Skin of body (tissue), 2 donors: ENCODE data around the gene MIPEP. TPM values are rescaled to one million over a fixed set of nuclear protein-coding genes. Genes with fewer than 3 reads are reported as not detected.
"Not testable (repeated sequence)": the region's sequence is repeated elsewhere in the genome, so short reads cannot be mapped to it uniquely, and the experiment has no call there.

ENCODE experiments used
- DNase-seq: peaks from one replicate; lab custom pipeline; 2025; lab: John Stamatoyannopoulos, UW
- total RNA-seq: library from RNA; depleted of rRNA; stranded (reverse); fragments of >200 nt; gene quantifications from one replicate; pipeline ENCODE4 v1.2.3, GENCODE V29; 2014

MIPEP gene
- 23.9 TPM for total RNA-seq

DNA sequence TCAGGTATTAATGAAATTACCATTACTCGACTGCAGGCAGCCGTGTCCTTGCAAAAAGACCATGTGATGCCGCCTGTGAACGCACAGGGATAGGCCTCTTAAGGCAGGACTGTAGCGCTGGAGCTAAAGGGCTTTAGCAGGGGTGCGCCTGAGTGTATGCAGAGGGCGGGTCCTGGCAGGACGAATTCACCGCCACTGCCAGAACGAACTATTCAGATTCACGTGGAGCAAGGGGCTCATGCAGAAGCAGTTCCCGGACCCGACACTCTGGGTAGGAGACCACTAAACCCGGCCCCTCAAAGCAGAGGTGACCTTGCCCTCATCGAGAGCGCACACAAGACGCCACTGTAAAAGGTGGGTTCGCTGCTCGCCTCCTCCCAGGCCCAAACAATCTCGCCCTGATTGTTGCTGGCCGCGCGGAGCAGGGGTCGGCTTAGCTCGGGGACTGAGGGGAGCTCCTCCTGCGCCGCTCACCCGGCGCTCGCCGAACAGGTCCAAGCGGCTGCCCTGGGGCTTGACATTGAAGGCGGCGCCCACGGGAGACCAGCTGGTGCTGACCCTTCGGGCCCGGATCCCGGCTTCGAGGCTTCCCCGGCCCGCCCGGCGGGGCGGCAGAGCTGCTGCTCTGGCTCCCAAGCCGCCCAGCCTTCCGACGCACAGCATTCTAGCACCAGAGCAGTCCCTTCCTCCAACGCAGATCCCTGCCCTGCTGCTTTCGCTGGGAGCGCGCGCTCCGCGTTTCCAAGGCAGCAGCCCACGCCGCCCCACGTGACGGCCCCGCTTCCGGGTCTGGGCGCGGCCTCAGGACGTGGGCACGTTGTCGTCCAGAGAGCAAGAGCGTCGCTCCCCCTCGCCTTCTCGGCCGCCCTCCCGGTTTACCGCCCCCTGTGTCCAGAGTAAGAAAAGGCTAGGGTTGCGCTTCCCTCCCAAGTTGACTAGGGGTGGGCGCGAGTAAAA is at the start of gene MIPEP:
TSS of gene MIPEP (minus strand) at position 743 of the 957 bp plus-strand sequence. CDS start at position 663, 80 bp downstream.
- DNase-seq = peak; percentile 94

DNA sequence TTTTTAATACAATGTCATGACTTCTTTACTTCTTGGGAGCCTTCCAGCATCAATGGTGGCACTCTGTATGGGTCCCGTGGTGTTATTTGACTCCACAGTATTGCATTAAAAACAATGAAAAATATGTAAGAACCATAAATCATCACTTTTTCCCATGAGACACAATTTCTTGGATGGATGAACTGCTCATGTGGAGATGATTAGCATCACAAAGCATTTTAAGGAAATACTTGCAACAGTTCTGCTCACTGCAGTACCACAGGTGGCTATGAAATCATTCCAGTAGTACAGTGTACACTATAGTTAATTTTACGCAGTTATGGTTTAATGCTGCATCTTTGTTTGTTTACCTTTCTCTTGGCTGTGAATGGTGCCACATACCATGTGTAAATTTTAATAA is 45.3 kb upstream of the MIPEP start:
- peak; percentile 56 for DNase-seq

DNA sequence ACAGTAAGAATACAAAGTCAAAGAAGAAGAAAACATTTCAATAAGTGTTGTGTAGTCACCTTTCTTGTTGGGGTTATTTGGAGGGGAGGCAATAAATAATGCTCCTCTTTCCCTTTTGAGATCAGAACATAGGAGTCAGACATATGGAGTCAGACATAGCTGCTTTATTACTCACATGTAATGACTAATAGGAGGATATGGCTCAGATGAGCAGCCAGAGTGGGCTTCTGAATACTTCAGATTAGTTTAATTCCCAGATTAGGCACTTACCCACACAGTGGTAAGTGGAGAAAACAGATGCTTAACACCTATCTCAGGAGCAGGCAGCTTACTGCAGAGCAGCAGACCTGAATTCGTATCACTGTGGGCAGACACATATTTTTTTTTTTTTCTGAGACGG is 39.8 kb upstream of the MIPEP start:
- no peak for DNase-seq

DNA sequence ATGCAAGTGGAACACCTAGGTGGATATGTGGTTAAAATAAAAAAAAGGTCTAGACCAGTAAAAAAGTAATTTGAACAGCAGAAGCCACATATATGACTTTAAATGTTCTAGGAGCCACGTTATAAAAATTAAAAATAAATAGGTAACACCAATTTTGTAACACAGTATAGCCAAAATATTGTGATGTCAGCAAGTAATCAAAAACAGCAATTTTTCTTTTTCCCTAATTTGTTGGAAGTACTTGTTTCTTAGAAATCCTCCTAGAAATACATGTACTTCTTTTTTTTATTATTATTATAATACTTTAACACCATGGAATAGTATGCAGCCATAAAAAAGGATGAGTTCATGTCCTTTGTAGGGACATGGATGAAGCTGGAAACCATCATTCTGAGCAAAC is 33.8 kb upstream of the MIPEP start:
- no peak for DNase-seq

DNA sequence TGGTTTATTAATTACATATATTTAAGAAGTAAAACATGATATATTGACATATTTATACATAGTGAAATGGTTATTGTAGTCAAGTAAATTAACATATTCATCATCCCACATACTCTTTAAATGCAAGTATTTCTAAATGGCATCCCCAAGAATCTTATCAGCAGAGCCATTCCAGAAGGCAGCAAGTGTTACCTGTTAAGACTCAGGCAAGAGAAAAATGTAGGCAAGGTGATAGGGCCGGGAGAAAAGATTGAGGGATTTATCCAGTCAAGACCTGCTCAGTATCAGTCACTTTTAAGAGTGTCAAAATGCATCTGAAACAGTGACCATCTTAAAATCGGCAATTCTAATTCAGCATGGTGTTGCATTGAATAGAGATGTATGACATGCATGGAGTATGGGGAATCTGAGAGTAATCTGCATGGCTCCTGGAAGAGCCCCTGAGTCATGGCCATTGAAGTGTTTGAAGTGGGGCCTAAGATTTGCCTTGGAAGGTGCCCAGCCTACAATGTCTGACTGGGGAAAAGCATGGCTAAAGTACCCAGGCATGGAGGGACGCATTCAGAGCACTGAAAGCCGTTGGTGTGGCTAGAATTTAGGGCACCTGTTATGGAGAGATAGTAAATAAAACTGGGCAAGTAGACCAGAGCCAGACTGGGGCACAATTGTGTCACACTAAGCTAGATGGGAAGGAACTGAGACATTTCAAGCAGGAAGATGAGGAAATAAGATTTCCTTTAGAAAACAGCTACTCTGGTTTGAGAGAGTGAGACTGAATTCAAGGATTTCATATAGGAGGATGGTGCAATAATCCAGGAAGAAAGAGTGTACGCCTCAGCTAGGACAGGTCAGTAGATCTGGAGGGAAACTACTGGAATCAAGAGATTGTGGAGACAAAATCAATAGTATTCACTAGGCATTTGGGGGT is 33.1 kb upstream of the MIPEP start:
- DNase-seq = no peak

DNA sequence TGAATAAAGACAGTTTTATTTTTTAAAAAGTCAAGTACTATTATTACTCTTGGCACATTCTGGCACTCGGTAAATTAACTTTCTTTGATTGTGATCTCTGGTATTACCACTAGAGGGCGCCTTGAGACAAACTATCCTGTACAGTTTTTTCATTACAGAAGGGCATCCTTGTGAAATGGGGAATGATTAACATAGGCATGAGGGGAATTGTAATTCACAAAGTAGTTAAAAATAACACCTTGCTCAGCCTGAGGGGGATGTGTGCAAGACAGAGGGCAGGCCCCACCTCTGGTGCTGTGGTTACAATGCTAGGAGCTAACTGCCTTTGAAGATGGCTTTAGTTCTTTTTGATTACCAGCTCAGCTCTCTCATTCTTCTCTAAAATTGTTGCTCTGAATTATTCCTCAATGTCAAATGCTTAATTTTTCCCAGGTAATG is 32.3 kb upstream of the MIPEP start:
- DNase-seq = peak; percentile 11

DNA sequence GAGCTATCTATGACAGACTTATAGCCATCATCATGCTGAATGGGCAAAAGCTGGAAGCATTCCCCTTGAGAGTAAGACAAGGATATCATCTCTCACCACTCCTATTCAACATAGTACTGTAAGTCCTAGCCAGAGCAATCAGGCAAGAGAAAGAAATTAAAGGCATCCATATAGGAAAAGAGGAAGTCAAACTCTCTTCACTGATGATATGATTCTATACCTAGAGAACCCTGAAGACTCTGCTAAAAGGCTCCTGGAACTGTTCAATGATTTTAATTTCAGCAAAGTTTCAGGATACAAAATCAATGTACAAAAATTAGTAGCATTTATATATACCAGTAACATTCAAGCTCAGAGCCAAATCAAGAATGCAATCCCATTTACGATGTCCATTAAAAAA is 29.8 kb upstream of the MIPEP start:
- no peak for DNase-seq

DNA sequence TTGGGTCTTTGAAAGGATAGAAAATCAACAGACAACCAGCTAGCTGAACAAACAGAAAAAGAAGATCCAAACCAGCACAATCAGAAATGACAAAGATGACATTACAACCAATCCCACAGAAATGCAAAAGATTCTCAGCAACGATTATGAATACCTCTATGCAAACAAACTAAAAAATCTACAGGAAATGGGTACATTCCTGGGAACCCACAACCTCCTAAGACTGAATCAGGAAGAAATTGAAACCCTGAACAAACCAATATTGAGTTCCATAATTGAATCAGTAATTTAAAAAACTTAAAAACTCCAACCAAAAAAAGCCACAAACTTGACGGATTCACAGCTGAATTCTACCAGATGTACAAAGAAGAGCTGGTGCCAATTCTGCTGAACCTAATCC is 29.0 kb upstream of the MIPEP start:
- DNase-seq = no peak

DNA sequence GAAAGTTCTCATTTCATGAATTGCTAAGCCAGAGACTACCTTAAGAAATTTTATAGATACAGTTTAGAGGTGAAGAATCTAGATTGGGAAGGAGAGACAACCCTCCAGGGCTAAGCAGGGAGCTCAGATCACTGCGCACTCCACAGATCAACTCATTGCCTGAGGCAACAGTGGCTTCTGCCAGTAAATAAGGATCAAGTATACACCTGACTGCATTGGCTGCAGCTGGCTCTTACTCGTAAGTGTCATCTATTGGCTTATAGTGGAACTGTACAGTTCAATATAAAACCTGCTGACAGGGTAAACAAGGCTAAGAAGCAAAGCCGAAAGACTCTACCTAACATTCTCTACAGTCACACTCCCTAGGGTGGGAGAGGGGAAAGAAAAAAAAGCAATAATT is 26.1 kb upstream of the MIPEP start:
- DNase-seq = no peak

DNA sequence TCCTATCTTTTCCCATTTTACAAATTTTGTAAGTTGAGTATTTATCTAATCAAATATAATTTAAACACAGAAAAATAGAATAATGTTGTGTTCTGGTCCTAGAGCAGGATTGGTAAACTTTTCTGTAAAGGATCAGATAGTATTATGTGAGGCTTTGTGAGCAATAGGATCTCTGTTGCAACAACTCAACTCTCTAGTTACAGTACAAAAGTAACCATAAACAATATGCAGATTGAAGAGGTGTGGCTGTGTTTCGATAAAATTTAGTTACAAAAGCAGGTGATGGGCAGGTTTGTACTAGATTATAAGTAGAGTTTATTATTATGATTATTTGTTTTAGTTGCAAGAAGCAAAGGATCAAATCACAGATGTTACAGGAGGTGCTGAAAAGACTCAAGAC is 23.3 kb upstream of the MIPEP start:
- no peak for DNase-seq

DNA sequence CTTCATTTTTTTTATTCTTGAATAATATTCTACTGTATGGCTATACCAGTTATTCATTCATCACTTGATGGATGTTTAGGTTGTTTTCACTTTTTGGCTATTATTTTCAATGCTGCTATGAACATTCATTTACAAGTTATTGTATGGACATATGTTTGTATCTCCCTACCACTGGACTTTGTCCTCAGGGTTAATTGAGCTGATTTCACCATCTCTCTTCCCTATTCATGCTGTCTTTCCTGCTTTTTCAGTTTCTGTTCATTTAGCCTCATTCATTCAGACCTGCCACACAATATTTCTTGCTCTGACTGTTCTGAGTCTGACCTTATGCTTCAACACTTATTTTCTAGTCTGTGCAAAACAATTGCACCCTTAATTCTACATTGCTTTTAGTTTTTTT is 20.4 kb upstream of the MIPEP start:
- no peak for DNase-seq

DNA sequence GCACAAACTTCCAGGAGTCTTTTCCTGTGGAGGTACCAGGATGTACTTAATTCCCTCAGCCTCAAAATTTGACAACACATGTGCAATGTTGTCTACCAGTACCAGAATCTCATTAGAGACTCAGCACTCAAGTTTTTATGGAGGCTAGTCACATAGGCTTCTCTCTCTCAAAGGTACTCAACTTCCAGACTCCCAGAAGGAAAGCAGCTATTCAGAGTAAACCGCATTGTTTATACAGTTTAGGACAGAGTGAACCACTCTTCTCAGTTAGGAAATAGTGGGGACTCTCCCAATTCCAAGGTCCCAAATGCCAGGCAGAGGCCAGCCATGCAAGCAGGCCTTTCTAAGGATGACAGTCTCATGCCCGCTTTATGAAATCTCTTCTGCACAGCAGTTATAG is 16.6 kb upstream of the MIPEP start:
- DNase-seq = no peak

DNA sequence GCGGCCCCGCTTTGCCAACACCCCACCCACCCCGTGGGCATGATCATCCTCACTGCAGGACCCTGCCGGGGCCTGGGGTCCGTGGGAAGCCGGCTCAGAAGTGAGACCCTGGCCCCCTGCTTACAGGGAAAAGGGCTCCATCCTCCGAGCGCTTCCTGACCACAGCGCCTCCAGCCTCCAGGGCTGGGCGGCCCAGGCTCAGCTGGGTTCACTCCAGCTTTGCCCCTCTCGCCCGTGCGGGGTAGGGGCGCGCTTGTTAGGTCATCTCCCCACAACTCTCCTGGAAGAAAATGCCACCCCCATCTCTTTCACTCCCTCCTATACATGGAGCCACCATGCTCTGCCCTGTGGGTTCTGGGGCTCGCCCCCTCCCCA is 14.7 kb upstream of the MIPEP start:
- no peak for DNase-seq

DNA sequence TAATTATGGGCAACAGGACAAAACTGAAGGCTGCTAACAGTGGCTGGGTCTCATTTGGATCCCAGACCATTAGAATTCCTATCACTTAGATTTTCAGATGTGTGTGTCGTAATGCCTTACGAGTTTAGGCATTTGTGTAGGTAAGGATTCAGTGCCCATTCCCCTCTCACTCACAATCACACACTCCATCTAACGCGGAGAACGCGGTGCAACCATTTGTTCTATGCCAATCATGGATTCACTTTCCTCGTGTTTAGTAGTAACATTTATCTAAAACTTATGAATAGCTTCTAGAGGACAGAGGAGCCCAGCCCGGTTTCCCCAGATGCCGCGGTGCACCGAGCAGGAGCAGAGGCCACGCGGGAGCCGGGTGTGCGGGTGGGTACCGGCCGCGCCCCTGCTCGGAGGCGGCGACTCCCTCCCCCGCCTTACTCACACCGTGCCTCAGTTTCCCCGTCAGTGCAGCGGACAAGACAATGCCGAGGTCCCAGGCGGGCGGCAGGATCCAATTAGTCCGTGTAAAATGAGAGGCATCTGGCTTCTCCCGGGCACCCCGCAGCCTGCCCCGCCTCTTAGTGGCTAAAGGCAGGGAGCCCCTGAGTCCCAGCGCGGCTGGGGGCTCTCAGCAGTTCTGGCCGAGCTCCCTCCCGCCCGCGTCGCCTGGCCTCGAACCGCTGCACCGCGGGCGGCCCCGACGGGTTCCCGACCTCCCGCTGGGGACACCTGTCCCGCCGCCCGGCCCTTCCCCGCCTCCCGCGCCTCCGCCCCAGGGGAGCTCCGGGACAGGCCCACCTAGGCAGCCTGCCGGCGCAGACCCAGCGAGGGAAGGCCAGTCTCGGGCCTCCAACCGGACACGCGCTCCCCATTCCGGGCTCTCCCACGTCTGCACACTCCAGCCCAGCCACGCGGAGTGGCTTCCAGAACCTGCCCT is 14.0 kb upstream of the MIPEP start:
- no peak for DNase-seq

DNA sequence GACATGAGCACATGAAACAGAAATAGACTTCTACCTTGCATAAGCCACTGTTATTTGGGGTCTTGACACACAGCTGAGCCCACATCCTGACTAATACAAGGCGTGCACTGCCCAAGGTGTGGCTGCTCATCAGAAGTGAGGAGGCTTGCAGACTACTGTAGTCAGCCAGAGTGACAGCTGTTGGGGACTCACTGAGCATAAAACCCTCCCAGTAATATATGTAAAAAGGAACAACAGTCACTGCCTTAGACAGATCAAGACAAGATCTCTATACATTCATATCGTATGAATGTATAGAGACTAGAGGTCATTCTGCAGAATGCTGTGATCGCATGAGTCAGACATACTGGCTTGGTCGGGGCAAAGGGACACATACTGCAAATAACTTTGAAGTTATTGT is 12.2 kb upstream of the MIPEP start:
- DNase-seq = no peak

DNA sequence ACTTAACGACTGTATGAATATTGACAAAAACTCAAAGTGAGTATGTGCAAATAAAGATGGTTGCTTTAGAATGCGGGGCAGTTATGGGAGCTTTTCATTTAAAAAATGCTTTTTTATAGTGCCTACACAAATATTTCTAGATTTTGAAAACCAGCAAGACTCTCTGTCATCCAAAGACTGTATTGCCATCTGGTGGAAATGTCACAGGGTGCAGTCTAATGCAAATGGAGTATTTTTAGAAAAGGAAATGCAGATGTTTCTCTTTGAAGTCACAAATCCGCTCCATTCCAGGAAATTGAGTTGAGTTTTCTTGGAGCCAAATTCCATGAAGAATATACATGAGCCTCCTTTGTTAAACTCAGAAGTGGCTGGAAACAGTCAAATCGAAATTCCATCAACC is 10.4 kb upstream of the MIPEP start:
- DNase-seq = peak; percentile 71

DNA sequence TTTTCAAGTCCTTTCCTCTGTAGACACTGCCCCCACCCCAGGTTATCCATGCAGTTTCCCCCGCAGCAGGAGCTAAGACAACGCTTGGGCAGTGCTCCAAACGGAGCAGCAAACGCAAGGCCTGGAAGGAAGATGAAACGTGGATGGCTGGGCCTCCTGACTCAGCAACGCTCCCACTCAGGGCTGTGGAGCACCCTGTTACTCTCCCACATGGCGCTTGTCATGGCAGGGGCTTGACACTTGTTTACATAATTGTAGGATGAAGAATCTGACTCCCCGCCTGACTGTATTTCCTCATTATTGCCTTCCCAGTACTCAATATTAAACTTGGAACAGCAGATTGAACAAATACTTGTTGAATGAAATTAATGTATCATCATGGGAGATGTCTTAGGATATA is 8.9 kb upstream of the MIPEP start:
- peak; percentile 73 for DNase-seq

DNA sequence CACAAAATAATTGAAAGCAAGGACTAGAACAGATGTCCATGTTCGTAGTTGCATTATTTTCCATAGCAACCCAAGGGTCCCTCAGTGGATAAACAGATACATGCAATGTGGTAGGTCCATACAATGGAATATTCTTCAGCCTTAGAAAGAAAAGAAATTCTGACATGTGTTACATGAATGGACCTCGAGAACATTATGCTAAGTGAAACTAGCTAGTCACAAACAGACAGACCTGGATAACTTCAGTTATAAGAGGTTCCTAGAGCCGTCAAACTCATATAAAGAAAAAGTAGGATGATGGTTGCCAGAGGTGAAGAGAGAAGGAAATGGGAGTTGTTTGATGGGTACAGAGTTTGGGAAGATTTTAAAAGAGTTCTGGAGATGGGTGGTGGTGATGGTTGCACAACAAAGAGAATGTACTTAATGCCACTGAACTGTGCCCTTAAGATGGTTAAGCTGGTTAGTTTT is 8.3 kb upstream of the MIPEP start, which contains the start of gene C1QTNF9B:
TSS of gene C1QTNF9B (minus strand) at position 51 of the 468 bp plus-strand sequence.
- not testable (repeated sequence) for DNase-seq

DNA sequence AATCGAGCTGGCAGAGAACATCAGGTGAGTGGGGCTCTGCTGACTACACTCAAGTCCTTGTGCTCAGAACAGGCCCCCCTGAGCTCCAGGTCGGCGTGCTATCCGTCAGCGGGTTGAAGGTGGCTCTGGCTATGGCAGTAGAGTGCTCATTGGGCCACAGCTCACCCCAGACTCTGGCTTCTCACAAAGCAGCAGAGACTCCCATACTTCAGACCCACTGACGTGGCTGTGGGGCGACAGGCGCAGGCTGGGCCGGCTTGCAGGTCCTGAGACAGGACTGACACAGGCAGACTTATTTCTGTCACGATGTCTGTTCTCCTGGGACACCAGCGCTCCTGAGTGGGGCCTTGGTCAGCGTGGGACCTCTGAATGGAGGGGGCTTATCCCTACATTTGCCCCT is 5.5 kb upstream of the MIPEP start:
- DNase-seq = not testable (repeated sequence)

DNA sequence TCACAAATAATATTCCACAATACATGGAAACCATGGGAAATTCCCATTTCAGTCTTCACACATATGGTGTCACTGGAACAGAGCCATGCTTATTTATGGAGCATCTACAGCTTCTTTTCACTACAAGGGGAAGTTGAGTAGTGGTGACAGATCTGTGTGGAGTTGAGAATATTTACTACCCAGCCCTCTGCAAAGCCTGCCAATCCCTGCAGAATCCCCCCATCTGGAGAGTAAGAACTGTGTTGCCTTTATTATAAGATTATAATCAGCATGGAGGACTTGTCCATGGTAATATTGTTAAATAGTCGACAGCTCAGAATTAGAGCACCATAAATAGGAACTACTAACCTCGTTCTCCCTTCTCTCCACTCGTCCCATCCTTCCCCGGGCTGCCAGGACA is 4.6 kb upstream of the MIPEP start:
- DNase-seq = peak; percentile 54
